EL (cell line): ENCODE measurements around the gene ANKS6.

Experiments used
- DNase-seq: peaks from one replicate; pipeline ENCODE4 v3.0.0-alpha.2; 2016

Gene ANKS6

GRCh38 chr9:98811051-98811650 lies 14.8 kb upstream of the ANKS6 start:
- peak; percentile 85 for DNase-seq

GRCh38 chr9:98810102-98810842 lies 13.9 kb upstream of the ANKS6 start:
- DNase-seq = no peak

GRCh38 chr9:98809311-98810101 lies 13.2 kb upstream of the ANKS6 start:
- no peak for DNase-seq

- DNase-seq = no peak
Observed at GRCh38 chr9:98808875-98809274, 12.5 kb upstream of the ANKS6 start.

- DNase-seq = no peak
Observed at GRCh38 chr9:98808411-98808815, 12.1 kb upstream of the ANKS6 start.

GRCh38 chr9:98807814-98808195 lies 11.4 kb upstream of the ANKS6 start:
- no peak for DNase-seq

GRCh38 chr9:98807070-98807813 lies 10.9 kb upstream of the ANKS6 start, which contains the start of gene GALNT12:
GALNT12 (plus strand) TSS chr9:98807670; CDS start chr9:98807699, 29 bp downstream.
- peak; percentile 48 for DNase-seq

GRCh38 chr9:98806394-98807035 lies 10.2 kb upstream of the ANKS6 start:
- no peak for DNase-seq

- no peak for DNase-seq
Observed at GRCh38 chr9:98805506-98806272, 9.3 kb upstream of the ANKS6 start.

GRCh38 chr9:98804083-98804482 lies 7.7 kb upstream of the ANKS6 start:
- DNase-seq = no peak

GRCh38 chr9:98801969-98802371 lies 5.6 kb upstream of the ANKS6 start:
- no peak for DNase-seq

GRCh38 chr9:98801561-98801960 lies 5.2 kb upstream of the ANKS6 start:
- DNase-seq = no peak

GRCh38 chr9:98798254-98798653 lies 1.9 kb upstream of the ANKS6 start:
- DNase-seq = no peak

- no peak for DNase-seq
Observed at GRCh38 chr9:98797491-98797890, 1.1 kb upstream of the ANKS6 start.

GRCh38 chr9:98795970-98796363 lies 388 bp downstream of the ANKS6 start:
- no peak for DNase-seq

- DNase-seq = no peak
Observed at GRCh38 chr9:98795295-98795955, 930 bp downstream of the ANKS6 start.

- DNase-seq = no peak
Observed at GRCh38 chr9:98794802-98795201, 1.6 kb downstream of the ANKS6 start.

GRCh38 chr9:98793031-98793430 lies 3.3 kb downstream of the ANKS6 start:
- no peak for DNase-seq

GRCh38 chr9:98791608-98792490 lies 4.5 kb downstream of the ANKS6 start:
- DNase-seq = no peak
